ENCODE data around the gene ZNF362. TPM values are rescaled to one million over a fixed set of nuclear protein-coding genes. Genes with fewer than 3 reads are reported as not detected.

Gene ZNF362
- total and polyA plus RNA-seq, 2 of the 13 experiments (the other 11 are each of a cell fraction or from before 2014, with no cell fraction given): 8.3 to 14.2 TPM

- TF ChIP-seq WIZ (CRISPR knock-in tag; IDR thresholded peaks at IDR 0.05) (no peak), ETV6 (CRISPR knock-in tag; conservative IDR thresholded peaks at IDR 0.05) (0 out of 2 replicates have a peak, but pooled peaks have one; percentile 27), EP300 (IDR thresholded peaks at IDR 0.05; ENCODE audit: low read depth in 2 of 2, low read length in 2 of 2) (peak; percentile 28 to 86; a peak in 2 of 4 replicates), EP300 (CRISPR knock-in tag; IDR thresholded peaks at IDR 0.05; ENCODE audit: borderline replicate concordance) (peak; percentile 82), ZFP90 (CRISPR knock-in tag; IDR thresholded peaks at IDR 0.05; ENCODE audit: borderline replicate concordance) (peak; percentile 65; the same call in 1 of the 2 replicates), TAF15 (IDR thresholded peaks at IDR 0.05; ENCODE audit: low read depth, low read length, poor library complexity, severe bottlenecking) (no peak), ZNF549 (CRISPR knock-in tag; IDR thresholded peaks at IDR 0.05) (no peak), ZBTB25 (CRISPR knock-in tag; IDR thresholded peaks at IDR 0.05) (peak; percentile 87), ZBTB7B (CRISPR knock-in tag; IDR thresholded peaks at IDR 0.05) (peak; percentile 91), ZBTB37 (CRISPR knock-in tag; IDR thresholded peaks at IDR 0.05) (no peak), PATZ1 (CRISPR knock-in tag; IDR thresholded peaks at IDR 0.05) (peak; percentile 99), FOXP4 (CRISPR knock-in tag; IDR thresholded peaks at IDR 0.05) (peak; percentile 99), ZNF660 (CRISPR knock-in tag; IDR thresholded peaks at IDR 0.05; ENCODE audit: borderline replicate concordance, low read depth) (no peak), TRIM24 (CRISPR knock-in tag; IDR thresholded peaks at IDR 0.05) (no peak), ZNF101 (CRISPR knock-in tag; IDR thresholded peaks at IDR 0.05; ENCODE audit: borderline replicate concordance, low read depth) (no peak), HMGXB3 (CRISPR knock-in tag; IDR thresholded peaks at IDR 0.05; ENCODE audit: borderline replicate concordance) (peak; percentile 86; the same call in 1 of the 2 replicates), SRSF9 (IDR thresholded peaks at IDR 0.05; ENCODE audit: borderline replicate concordance, insufficient read depth, low read depth, low read length, poor library complexity, severe bottlenecking) (no peak)
These were observed 85.9 kb downstream of the ZNF362 start (continued) for GRCh38 chr1:33342041-33342723.

All from HepG2 (cell line).